Measurements from ENCODE around the gene NDST3.

- TF ChIP-seq CTCF (IDR thresholded peaks at IDR 0.05), result no peak
- TF ChIP-seq POLR2A (IDR thresholded peaks at IDR 0.05), result no peak
These were observed 1.0 kb downstream of the NDST3 start for GRCh38 chr4:118035309-118035708.
